GM23248 (cell line): ENCODE measurements around the gene ZFPL1.

Experiments used
- EZH2 ChIP-seq: fragments of 200-600 bp; sonication (generic); IDR thresholded peaks from 2 replicates; pipeline ENCODE4 v1.6.1; 2018; ENCODE audit warnings: antibody characterized with exemption, mild to moderate bottlenecking; ENCODE audit not compliant: insufficient read depth, poor library complexity, severe bottlenecking
- EZH2phosphoT487 ChIP-seq: fragments of 200-600 bp; sonication (generic); IDR thresholded peaks from 2 replicates; pipeline ENCODE4 v1.6.1; 2018; ENCODE audit warnings: antibody characterized with exemption, moderate library complexity, mild to moderate bottlenecking, low read depth; ENCODE audit not compliant: insufficient read depth

- TF ChIP-seq EZH2: no peak
- TF ChIP-seq EZH2phosphoT487: no peak
These were observed 738 bp upstream of the ZFPL1 start for GRCh38 chr11:65083134-65083833.
